Subcutaneous adipose tissue (tissue), 4 donors: ENCODE results near the gene DHX34. TPM values are rescaled to one million over a fixed set of nuclear protein-coding genes. Genes with fewer than 3 reads are reported as not detected.

Experiments
- CTCF ChIP-seq: fragments of 450-650 bp; IDR thresholded peaks from one replicate; pipeline ENCODE4 v1.5.1; 2016; ENCODE audit warnings: low read depth, mild to moderate bottlenecking, control low read depth, antibody characterized with exemption, moderate library complexity
- total RNA-seq, 4 donors: library from RNA; depleted of rRNA; stranded (reverse); fragments of >200 nt; gene quantifications; one replicate each; pipeline ENCODE4 v1.1.0, GENCODE V29; 2016

The DHX34 gene
- total RNA-seq, 4 donors from 2014 or later = 7.3 to 8.2 (median 8.1) TPM

- no peak for TF ChIP-seq CTCF
Observed at GRCh38 chr19:47416643-47416985, 67.5 kb downstream of the DHX34 start.

- TF ChIP-seq CTCF = no peak
Observed at GRCh38 chr19:47417107-47417745, 68.1 kb downstream of the DHX34 start.

GRCh38 chr19:47417746-47418691, 68.9 kb downstream of the DHX34 start:
- no peak for TF ChIP-seq CTCF

GRCh38 chr19:47418692-47419029, 69.5 kb downstream of the DHX34 start:
- TF ChIP-seq CTCF = no peak

- TF ChIP-seq CTCF = no peak
Observed at GRCh38 chr19:47419030-47419783, 70.1 kb downstream of the DHX34 start, which contains the start of gene MEIS3. MEIS3 (minus strand) TSS chr19:47419527; CDS start chr19:47419081, 446 bp downstream.

- TF ChIP-seq CTCF = no peak
Observed at GRCh38 chr19:47419789-47420188, 70.7 kb downstream of the DHX34 start.
